GM12801 (cell line): ENCODE measurements around the gene ICOS.

Experiments used
- CTCF ChIP-seq: IDR thresholded peaks from one replicate; pipeline ENCODE4 v1.5.1; 2011; ENCODE audit warnings: control low read depth; ENCODE audit not compliant: insufficient read length; ENCODE audit errors: extremely low read depth

ICOS gene

GRCh38 chr2:204004912-204005311 is 68.3 kb downstream of the ICOS start:
- no peak for TF ChIP-seq CTCF

GRCh38 chr2:204005940-204006721 is 69.6 kb downstream of the ICOS start:
- TF ChIP-seq CTCF = no peak

GRCh38 chr2:204008352-204008751 is 71.8 kb downstream of the ICOS start:
- TF ChIP-seq CTCF = no peak

DNA sequence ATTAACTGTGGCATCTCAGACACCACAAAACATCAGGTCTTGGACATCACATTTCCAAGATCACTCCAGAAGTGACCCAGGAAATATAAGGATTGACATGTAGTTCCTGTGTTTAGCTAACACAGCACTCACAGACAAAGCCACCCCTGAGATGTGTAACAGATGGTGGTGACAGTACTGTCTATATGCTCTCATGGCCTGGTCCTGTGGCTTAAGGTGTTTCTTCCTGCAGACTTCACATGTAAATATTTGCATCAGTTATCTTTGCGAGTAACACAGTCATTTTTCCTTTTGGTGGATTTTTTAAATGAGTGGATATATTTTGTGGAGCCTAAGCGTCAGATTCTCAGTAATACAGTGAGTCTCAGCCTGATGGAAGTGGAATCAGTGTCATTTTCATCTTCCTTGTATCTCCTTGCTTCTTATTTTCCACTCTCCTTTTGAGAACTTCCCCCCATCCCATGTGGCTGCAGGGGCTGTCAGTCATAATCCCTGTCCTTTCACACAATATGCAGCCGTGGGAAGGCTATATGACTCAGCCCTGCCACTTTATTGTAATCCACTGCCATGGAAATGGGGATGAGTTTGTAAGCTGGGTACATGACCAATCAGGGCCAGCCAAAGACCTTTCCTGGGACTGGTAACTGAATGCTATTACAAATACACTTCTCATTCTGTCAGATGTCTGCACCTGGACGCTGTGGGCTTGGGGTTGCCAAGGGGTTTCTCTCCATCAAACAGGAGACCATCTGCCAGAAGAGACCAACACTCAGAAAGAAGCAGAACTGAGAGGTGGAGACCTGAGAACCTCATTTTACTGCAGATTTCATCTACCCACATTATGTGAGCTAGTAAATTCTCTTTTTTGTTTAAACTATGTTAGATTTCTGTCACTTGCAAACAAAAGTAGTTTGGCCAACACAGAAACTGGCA is 74.3 kb downstream of the ICOS start:
- no peak for TF ChIP-seq CTCF
